Esophagus muscularis mucosa (tissue), 4 donors: ENCODE measurements around the gene ABCA1. TPM values are rescaled to one million over a fixed set of nuclear protein-coding genes. Genes with fewer than 3 reads are reported as not detected.
A peak's percentile ranks its signal among the peaks of the same experiment; 100 is the strongest.
"Not testable (repeated sequence)": the region's sequence is repeated elsewhere in the genome, so short reads cannot be mapped to it uniquely, and the experiment has no call there.

Experiments used
- DNase-seq: peaks from one replicate; pipeline ENCODE4 v3.0.0-alpha.2; 2017; ENCODE audit errors: extremely low spot score
- H3K27ac ChIP-seq, 4 donors: fragments of 200-600 bp; sonication (generic); replicated peaks in 1 of 4; 1 replicate in 3 of 4; 2 replicates in 1 of 4; pipeline ENCODE4 v1.5.1; 2016 to 2019; ENCODE audit warnings: mild to moderate bottlenecking in 1 of 4
- H3K27me3 ChIP-seq, 4 donors: fragments of 200-600 bp; sonication (generic); one replicate each; pipeline versions ENCODE4 v1.5.1 to v1.6.0; 2016 to 2019
- H3K36me3 ChIP-seq, 4 donors: fragments of 200-600 bp; sonication (generic); one replicate each; pipeline ENCODE4 v1.5.1; 2016 to 2019
- H3K4me1 ChIP-seq, 4 donors: fragments of 200-600 bp; sonication (generic); one replicate each; pipeline ENCODE4 v1.5.1; 2016 to 2019
- H3K4me3 ChIP-seq, 4 donors: fragments of 200-600 bp; sonication (generic); 1 replicate in 2 of 4; 2 replicates in 2 of 4; pipeline ENCODE4 v1.5.1; 2016 to 2019; ENCODE audit warnings: mild to moderate bottlenecking in 4 of 4, moderate library complexity in 1 of 4
- H3K9me3 ChIP-seq, 4 donors: fragments of 200-600 bp; sonication (generic); 1 replicate in 3 of 4; 2 replicates in 1 of 4; pipeline ENCODE4 v1.5.1; 2016 to 2019
- EP300 ChIP-seq: sonication (generic); formaldehyde crosslinking; IDR thresholded peaks from one replicate; pipeline ENCODE4 v1.6.1; 2017; ENCODE audit warnings: antibody characterized with exemption
- POLR2A ChIP-seq: fragments of 450-650 bp; IDR thresholded peaks from one replicate; pipeline ENCODE4 v1.6.1; 2017; ENCODE audit warnings: antibody characterized with exemption, moderate library complexity, mild to moderate bottlenecking, low read depth
- POLR2AphosphoS5 ChIP-seq, 2 donors: sonication (generic); formaldehyde crosslinking; IDR thresholded peaks; one replicate each; pipeline ENCODE4 v1.6.1; 2017; ENCODE audit warnings: antibody characterized with exemption in 2 of 2
- WGBS: methylation state at CpG from one replicate; pipeline ENCODE4 v1.1.5; 2018; 5-methylcytosine and 5-hydroxymethylcytosine counted together
- intact Hi-C: fragments of 100-400 bp; cut with DNase I; formaldehyde crosslinking; loops from one replicate; pipeline ENCODE4 v1.15.1; 2023
- total RNA-seq, 4 donors: library from RNA; depleted of rRNA; stranded (reverse); fragments of >200 nt; gene quantifications; one replicate each; pipeline versions ENCODE4 v1.1.0 to v1.2.1, GENCODE V29; 2016
- TF ChIP-seq, protein P1 (sequence below), 3 experiments: fragments of 200-600 bp in 2 of 3; fragments of 450-650 bp in 1 of 3; sonication (generic) in 2 of 3; IDR thresholded peaks; one replicate each; pipeline ENCODE4 v1.5.1; 2017 to 2019; ENCODE audit warnings: antibody characterized with exemption in 3 of 3, mild to moderate bottlenecking in 2 of 3, moderate library complexity in 1 of 3

The ABCA1 gene
- total RNA-seq, 4 donors from 2014 or later: 47.8 to 73.9 (median 54.7) TPM

DNA sequence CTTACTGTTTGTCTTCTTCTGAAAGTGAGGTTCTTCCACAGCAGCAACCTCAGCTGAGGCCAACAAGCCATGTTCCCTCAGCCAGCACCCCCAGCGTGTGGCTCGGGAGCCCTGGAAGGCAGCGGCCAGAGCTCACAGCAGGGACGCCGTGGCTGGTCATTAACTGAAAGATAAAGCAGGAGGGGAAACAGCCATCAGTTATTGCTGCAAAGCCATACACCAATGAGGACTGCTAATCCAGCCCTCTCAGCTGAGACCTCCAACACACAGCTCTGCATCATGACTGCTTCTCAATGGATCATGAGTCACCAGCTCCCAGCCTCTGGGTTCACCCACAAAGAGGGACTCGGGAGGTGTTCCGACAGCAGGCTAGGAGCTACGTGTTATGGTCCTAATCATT lies 24.3 kb downstream of the ABCA1 start:
- peaks cover 7 to 26% (median 13%) of the 10 kb centered on the region in 4 donors for H3K36me3 ChIP-seq
- TF ChIP-seq POLR2A (no peak), EP300 (no peak), POLR2AphosphoS5 (IDR thresholded peaks at IDR 0.05) (no peak)
- TF ChIP-seq, protein P1, sequence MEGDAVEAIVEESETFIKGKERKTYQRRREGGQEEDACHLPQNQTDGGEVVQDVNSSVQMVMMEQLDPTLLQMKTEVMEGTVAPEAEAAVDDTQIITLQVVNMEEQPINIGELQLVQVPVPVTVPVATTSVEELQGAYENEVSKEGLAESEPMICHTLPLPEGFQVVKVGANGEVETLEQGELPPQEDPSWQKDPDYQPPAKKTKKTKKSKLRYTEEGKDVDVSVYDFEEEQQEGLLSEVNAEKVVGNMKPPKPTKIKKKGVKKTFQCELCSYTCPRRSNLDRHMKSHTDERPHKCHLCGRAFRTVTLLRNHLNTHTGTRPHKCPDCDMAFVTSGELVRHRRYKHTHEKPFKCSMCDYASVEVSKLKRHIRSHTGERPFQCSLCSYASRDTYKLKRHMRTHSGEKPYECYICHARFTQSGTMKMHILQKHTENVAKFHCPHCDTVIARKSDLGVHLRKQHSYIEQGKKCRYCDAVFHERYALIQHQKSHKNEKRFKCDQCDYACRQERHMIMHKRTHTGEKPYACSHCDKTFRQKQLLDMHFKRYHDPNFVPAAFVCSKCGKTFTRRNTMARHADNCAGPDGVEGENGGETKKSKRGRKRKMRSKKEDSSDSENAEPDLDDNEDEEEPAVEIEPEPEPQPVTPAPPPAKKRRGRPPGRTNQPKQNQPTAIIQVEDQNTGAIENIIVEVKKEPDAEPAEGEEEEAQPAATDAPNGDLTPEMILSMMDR (IDR thresholded peaks at IDR 0.05): no peak
- no peak overlapping the region for H3K4me3 ChIP-seq
- H3K9me3 ChIP-seq: no peaks in the 10 kb centered on the region
- intact Hi-C loops: no loop called here
- WGBS: 97% methylated on average over 8 of the region's 8 CpGs
- H3K27ac ChIP-seq: peak overlapping the region in 2 of 4 donors; percentile 35 to 89
- H3K27me3 ChIP-seq: no peaks in the 10 kb centered on the region
- H3K4me1 ChIP-seq: peaks cover 57 to 96% (median 83%) of the 10 kb centered on the region in 4 donors
- no peak for DNase-seq

- Histone ChIP-seq H3K36me3 (peaks cover 7 to 33% (median 18%) of the 10 kb centered on the region in 4 donors), H3K27ac (no peak overlapping the region), H3K9me3 (no peaks in the 10 kb centered on the region), H3K4me3 (no peak overlapping the region), H3K4me1 (peaks cover 35 to 86% (median 74%) of the 10 kb centered on the region in 4 donors), H3K27me3 (no peaks in the 10 kb centered on the region)
- TF ChIP-seq EP300: no peak
- TF ChIP-seq, protein P1 (IDR thresholded peaks at IDR 0.05): no peak
- TF ChIP-seq POLR2A: no peak
- TF ChIP-seq POLR2AphosphoS5 (IDR thresholded peaks at IDR 0.05): no peak
- DNase-seq: no peak
- intact Hi-C loops: no loop called here
- WGBS: 72% methylated on average over 2 of the region's 2 CpGs
These were observed 27.1 kb downstream of the ABCA1 start for GRCh38 chr9:104900871-104901270.

DNA sequence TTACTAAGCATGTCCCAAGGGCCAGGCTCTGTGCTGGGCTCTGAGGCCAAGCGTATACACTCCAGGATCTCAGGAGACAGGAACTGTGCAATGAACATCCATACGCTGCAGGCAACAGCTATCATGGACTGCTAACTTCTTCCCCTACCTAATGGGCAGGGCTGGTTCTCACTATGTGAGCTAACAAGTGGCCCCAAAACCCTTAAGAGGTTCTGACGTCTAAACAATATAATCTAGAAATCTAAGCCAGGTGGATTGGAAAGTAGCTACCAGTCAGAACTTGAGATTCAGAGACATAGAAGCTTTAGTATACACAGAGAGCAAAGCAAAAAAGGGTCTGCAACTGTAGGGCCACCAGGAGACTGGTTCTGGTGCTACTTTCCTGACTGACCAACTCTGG lies 27.6 kb downstream of the ABCA1 start:
- WGBS: 79% methylated on average over 3 of the region's 3 CpGs
- DNase-seq: no peak
- Histone ChIP-seq H3K9me3 (no peaks in the 10 kb centered on the region), H3K4me3 (no peak overlapping the region), H3K27ac (no peak overlapping the region), H3K4me1 (peaks cover 31 to 86% (median 72%) of the 10 kb centered on the region in 4 donors), H3K36me3 (peaks cover 7 to 33% (median 18%) of the 10 kb centered on the region in 4 donors), H3K27me3 (no peaks in the 10 kb centered on the region)
- TF ChIP-seq POLR2AphosphoS5 (IDR thresholded peaks at IDR 0.05) (no peak), POLR2A (no peak), EP300 (no peak)
- TF ChIP-seq, protein P1 (IDR thresholded peaks at IDR 0.05): no peak
- intact Hi-C loops: no loop called here

GRCh38 chr9:104899759-104900247 lies 28.2 kb downstream of the ABCA1 start:
- Histone ChIP-seq H3K36me3 (peaks cover 7 to 33% (median 18%) of the 10 kb centered on the region in 4 donors), H3K4me1 (peaks cover 32 to 86% (median 71%) of the 10 kb centered on the region in 4 donors), H3K4me3 (no peak overlapping the region), H3K9me3 (no peaks in the 10 kb centered on the region), H3K27ac (no peak overlapping the region), H3K27me3 (no peaks in the 10 kb centered on the region)
- DNase-seq: no peak
- 53% methylated on average over 4 of the region's 4 CpGs for WGBS
- intact Hi-C loops: no loop called here
- TF ChIP-seq POLR2AphosphoS5 (IDR thresholded peaks at IDR 0.05): no peak
- TF ChIP-seq EP300: no peak
- no peak for TF ChIP-seq POLR2A
- TF ChIP-seq, protein P1 (IDR thresholded peaks at IDR 0.05): no peak

GRCh38 chr9:104898376-104898775 lies 29.6 kb downstream of the ABCA1 start:
- H3K27ac ChIP-seq, H3K4me3 ChIP-seq, DNase-seq, intact Hi-C loops, H3K27me3 ChIP-seq, H3K9me3 ChIP-seq: not testable (repeated sequence)
- peaks cover 25 to 81% (median 62%) of the 10 kb centered on the region in 4 donors for H3K4me1 ChIP-seq
- H3K36me3 ChIP-seq: peaks cover 7 to 34% (median 21%) of the 10 kb centered on the region in 4 donors
- WGBS: 96% methylated on average over 6 of the region's 6 CpGs
